H1 (cell line): ENCODE results near the gene EFHC1. TPM values are rescaled to one million over a fixed set of nuclear protein-coding genes. Genes with fewer than 3 reads are reported as not detected.
A peak's percentile ranks its signal among the peaks of the same experiment; 100 is the strongest.

ENCODE experiments used
- CTCF ChIA-PET: fragments of 300-600 bp; sonication (Branson Sonifier 250); formaldehyde crosslinking; loops from one replicate; lab custom pipeline; 2021; ENCODE audit not compliant: partially characterized antibody; lab: Charles Lee
- POLR2A ChIA-PET: fragments of 300-600 bp; sonication (Branson Sonifier 250); formaldehyde crosslinking; loops from one replicate; lab custom pipeline; 2021; ENCODE audit warnings: inconsistent platforms; ENCODE audit not compliant: partially characterized antibody; lab: Charles Lee
- DNase-seq, 2 experiments: peaks; one replicate each; pipeline versions ENCODE4 v3.0.0 to v3.0.0-alpha.2; 2010 to 2022; ENCODE audit warnings: low spot score in 2 of 2, low read depth in 1 of 2, mixed read lengths in 1 of 2
- FAIRE-seq: peaks from 2 replicates; lab custom pipeline; 2011; peaks lifted over from hg19 to GRCh38; lab: Jason Lieb, UNC
- H2AFZ ChIP-seq: 2 replicates; pipeline ENCODE4 v1.8.1; 2012; ENCODE audit warnings: low read length, inconsistent platforms
- H2AK5ac ChIP-seq: 2 replicates; pipeline ENCODE4 v1.6.1; 2013; ENCODE audit warnings: low read depth, low read length
- H2BK120ac ChIP-seq: replicated peaks from 2 replicates; pipeline ENCODE3; 2013; ENCODE audit warnings: low read depth, low read length, inconsistent platforms
- H2BK12ac ChIP-seq: 2 replicates; pipeline ENCODE4 v1.6.1; 2013; ENCODE audit warnings: low read depth, low read length
- H2BK15ac ChIP-seq: 2 replicates; pipeline ENCODE4 v1.6.1; 2013; ENCODE audit warnings: low read length
- H2BK20ac ChIP-seq: 2 replicates; pipeline ENCODE4 v1.6.1; 2013; ENCODE audit warnings: low read length
- H2BK5ac ChIP-seq: 2 replicates; pipeline ENCODE4 v1.6.1; 2013; ENCODE audit warnings: low read depth, low read length
- H3K14ac ChIP-seq: 2 replicates; pipeline ENCODE4 v1.6.1; 2013; ENCODE audit warnings: inconsistent platforms; ENCODE audit not compliant: insufficient read length
- H3K18ac ChIP-seq: 2 replicates; pipeline ENCODE4 v1.6.1; 2013; ENCODE audit warnings: low read length; ENCODE audit errors: extremely low read depth
- H3K23ac ChIP-seq: 2 replicates; pipeline ENCODE4 v1.6.1; 2013; ENCODE audit warnings: inconsistent platforms; ENCODE audit not compliant: insufficient read length
- H3K23me2 ChIP-seq: 2 replicates; pipeline ENCODE4 v1.6.1; 2013; ENCODE audit warnings: low read depth, low read length
- H3K27ac ChIP-seq: 2 replicates; pipeline ENCODE4 v1.6.1; 2011; ENCODE audit warnings: low read depth, low read length, inconsistent platforms
- H3K27me3 ChIP-seq, 4 experiments: replicated peaks in 1 of 4; 1 replicate in 1 of 4; 2 replicates in 3 of 4; pipeline versions ENCODE4 v1.6.1 to v1.8.1; 2011 to 2013; ENCODE audit warnings: low read length in 3 of 4, mild to moderate bottlenecking in 3 of 4, inconsistent platforms in 2 of 4, mixed read lengths in 2 of 4, moderate library complexity in 1 of 4; ENCODE audit not compliant: control insufficient read depth in 3 of 4, insufficient read depth in 3 of 4; ENCODE audit errors: extremely low read depth in 1 of 4
- H3K36me3 ChIP-seq, 4 experiments: 2 replicates each; pipeline versions ENCODE4 v1.6.1 to v1.8.1; 2011 to 2013; ENCODE audit warnings: mild to moderate bottlenecking in 4 of 4, low read length in 3 of 4, moderate library complexity in 2 of 4, control low read depth in 1 of 4, inconsistent platforms in 1 of 4; ENCODE audit not compliant: insufficient read depth in 4 of 4, control insufficient read depth in 2 of 4
- H3K4ac ChIP-seq: replicated peaks from 2 replicates; pipeline ENCODE3; 2013; ENCODE audit warnings: low read length, low read depth, mixed read lengths, inconsistent platforms; ENCODE audit not compliant: insufficient read length
- H3K4me1 ChIP-seq, 4 experiments: replicated peaks in 1 of 4; 1 replicate in 1 of 4; 2 replicates in 3 of 4; pipeline versions ENCODE4 v1.6.1 to v1.8.1; 2011 to 2013; ENCODE audit warnings: low read length in 3 of 4, inconsistent platforms in 2 of 4, mixed read lengths in 1 of 4; ENCODE audit not compliant: insufficient read depth in 4 of 4, control insufficient read depth in 3 of 4
- H3K4me2 ChIP-seq, 2 experiments: 2 replicates each; pipeline versions ENCODE4 v1.6.1 to v1.8.1; 2011 to 2013; ENCODE audit warnings: low read depth in 2 of 2, low read length in 2 of 2, control low read depth in 1 of 2, inconsistent platforms in 1 of 2, mild to moderate bottlenecking in 1 of 2; ENCODE audit not compliant: insufficient read depth in 1 of 2
- H3K4me3 ChIP-seq, 4 experiments: fragments of 200-600, 300-600 bp in 1 of 4; sonication (generic), shearing (Covaris generic), sonication (Bioruptor Twin) in 1 of 4; 2 replicates each; pipeline versions ENCODE4 v1.5.1 to v1.8.1; 2011 to 2016; ENCODE audit warnings: low read length in 4 of 4, low read depth in 3 of 4, control low read depth in 2 of 4, inconsistent platforms in 2 of 4, mild to moderate bottlenecking in 2 of 4, mixed read lengths in 1 of 4, moderate library complexity in 1 of 4; ENCODE audit not compliant: insufficient read depth in 2 of 4; ENCODE audit errors: extremely low read depth in 1 of 4
- H3K56ac ChIP-seq: replicated peaks from 2 replicates; pipeline ENCODE3; 2013; ENCODE audit warnings: low read depth, mild to moderate bottlenecking, mixed read lengths, low read length, inconsistent platforms; ENCODE audit not compliant: insufficient read length
- H3K79me1 ChIP-seq: 2 replicates; pipeline ENCODE4 v1.6.1; 2013; ENCODE audit warnings: low read depth, low read length, control low read depth
- H3K79me2 ChIP-seq, 2 experiments: 2 replicates each; pipeline versions ENCODE4 v1.6.1 to v1.8.1; 2012 to 2013; ENCODE audit warnings: low read length in 2 of 2, mild to moderate bottlenecking in 2 of 2, inconsistent platforms in 1 of 2; ENCODE audit not compliant: insufficient read depth in 2 of 2, control insufficient read depth in 1 of 2
- H3K9ac ChIP-seq, 4 experiments: replicated peaks in 1 of 4; 1 replicate in 1 of 4; 2 replicates in 3 of 4; pipeline versions ENCODE4 v1.6.1 to v1.8.1; 2011 to 2013; ENCODE audit warnings: low read depth in 3 of 4, low read length in 3 of 4, control low read depth in 2 of 4, mild to moderate bottlenecking in 2 of 4, moderate library complexity in 2 of 4, inconsistent platforms in 1 of 4; ENCODE audit errors: extremely low read depth in 1 of 4
- H3K9me3 ChIP-seq, 2 experiments: 2 replicates each; pipeline versions ENCODE4 v1.6.1 to v1.8.1; 2012 to 2013; ENCODE audit warnings: mild to moderate bottlenecking in 2 of 2, moderate library complexity in 2 of 2, control low read depth in 1 of 2, inconsistent platforms in 1 of 2, low read depth in 1 of 2, low read length in 1 of 2, mixed read lengths in 1 of 2; ENCODE audit not compliant: insufficient read depth in 2 of 2
- H4K20me1 ChIP-seq, 2 experiments: replicated peaks in 1 of 2; 2 replicates each; pipeline versions ENCODE3 to v1.8.1; 2011 to 2013; ENCODE audit warnings: inconsistent platforms in 2 of 2, low read length in 2 of 2, mild to moderate bottlenecking in 1 of 2; ENCODE audit not compliant: insufficient read depth in 2 of 2, control insufficient read depth in 1 of 2
- H4K5ac ChIP-seq: 2 replicates; pipeline ENCODE4 v1.6.1; 2013; ENCODE audit warnings: low read length, low read depth, mixed read lengths, inconsistent platforms; ENCODE audit not compliant: insufficient read length
- H4K8ac ChIP-seq: 2 replicates; pipeline ENCODE4 v1.8.0; 2013; ENCODE audit warnings: mild to moderate bottlenecking, moderate library complexity, low read length, inconsistent platforms; ENCODE audit not compliant: insufficient read depth; ENCODE audit errors: extremely low read depth
- H4K91ac ChIP-seq: replicated peaks from 2 replicates; pipeline ENCODE3; 2013; ENCODE audit warnings: low read length, mixed read lengths, inconsistent platforms; ENCODE audit not compliant: insufficient read length
- ATF2 ChIP-seq: IDR thresholded peaks from 2 replicates; pipeline ENCODE4 v1.6.1; 2012; ENCODE audit warnings: low read length, inconsistent platforms
- CBX8 ChIP-seq: fragments of 300-800, 300-1000 bp; sonication (generic); IDR thresholded peaks from 2 replicates; pipeline ENCODE4 v1.7.1; 2016; ENCODE audit warnings: low read depth, low read length, borderline replicate concordance
- EZH2 ChIP-seq: fragments of 200-600 bp; sonication (generic); IDR thresholded peaks from 2 replicates; pipeline ENCODE4 v1.7.1; 2012; ENCODE audit warnings: low read depth, mild to moderate bottlenecking, moderate library complexity, low read length, inconsistent platforms; ENCODE audit not compliant: severe bottlenecking
- POLR2AphosphoS5 ChIP-seq: IDR thresholded peaks from 2 replicates; pipeline ENCODE4 v1.6.1; 2011; ENCODE audit warnings: low read depth, low read length
- RBBP5 ChIP-seq: IDR thresholded peaks from 2 replicates; pipeline ENCODE4 v1.7.1; 2012; ENCODE audit warnings: low read depth, mild to moderate bottlenecking, inconsistent platforms, low read length, moderate library complexity, borderline replicate concordance
- WGBS, 2 experiments: shearing (Covaris generic) in 1 of 2; methylation state at CpG; one replicate each; pipeline versions ENCODE4 v1.1.6 to v1.1.7; 2013 to 2015; ENCODE audit warnings: low lambda C conversion rate in 2 of 2, mixed read lengths in 2 of 2, inconsistent platforms in 1 of 2, low coverage in 1 of 2, missing lambda C conversion rate in 1 of 2; ENCODE audit not compliant: insufficient replicate concordance in 2 of 2, insufficient coverage in 1 of 2, insufficient read length in 1 of 2; ENCODE audit errors: extremely low coverage in 1 of 2, missing lambda C conversion rate in 1 of 2; 5-methylcytosine and 5-hydroxymethylcytosine counted together
- polyA plus RNA-seq, 7 experiments: library from polyadenylated mRNA; depleted of rRNA in 3 of 7; stranded (reverse) in 5 of 7; unstranded in 2 of 7; fragments of >200 nt in 5 of 7; fragments of 200-250 nt in 2 of 7; gene quantifications; 1 replicate in 5 of 7; 2 replicates in 1 of 7; 4 replicates in 1 of 7; pipeline versions ENCODE4 v1.2.1 to v1.2.3, GENCODE V29; 2011 to 2013; ENCODE audit warnings: missing spikeins in 2 of 7, mixed read lengths in 2 of 7
- total RNA-seq: library from RNA; stranded (reverse); fragmentation: NEBNext Ultra II Directional; extraction: Animal tissue kit (Norgen Biotek cat#: 25700); gene quantifications from 2 replicates; pipeline ENCODE4 v1.2.1, GENCODE V29; 2021

EFHC1 gene
- total and polyA plus RNA-seq, 2 of the 8 experiments (the other 6 are each of a cell fraction or from before 2014, with no cell fraction given), result 10.5 to 16.4 TPM

GRCh38 chr6:52500238-52501129 is 80.3 kb downstream of the EFHC1 start:
- no peak for DNase-seq
- Histone ChIP-seq H2BK120ac (no peak overlapping the region), H3K36me3 (peaks cover 0 to 5% (median 0%) of the 10 kb centered on the region in 4 experiments; a peak in 1 of 8 replicates), H3K23ac (no peak overlapping the region), H2BK12ac (no peak overlapping the region; the same call in 1 of the 2 replicates), H2BK20ac (no peak overlapping the region), H3K27ac (no peak overlapping the region), H4K8ac (no peak overlapping the region), H2BK15ac (no peak overlapping the region), H3K9me3 (no peaks in the 10 kb centered on the region), H3K4ac (no peak overlapping the region), H3K23me2 (no peaks in the 10 kb centered on the region), H3K27me3 (no peaks in the 10 kb centered on the region), H4K20me1 (no peaks in the 10 kb centered on the region), H3K4me3 (no peak overlapping the region), H3K4me1 (peaks cover 0 to 7% (median 3%) of the 10 kb centered on the region in 4 experiments; a peak in 4 of 7 replicates), H3K79me1 (no peaks in the 10 kb centered on the region), H2AFZ (no peak overlapping the region), H4K5ac (no peak overlapping the region), H3K14ac (no peak overlapping the region), H2AK5ac (no peak overlapping the region), H3K18ac (no peak overlapping the region), H2BK5ac (no peak overlapping the region), H3K9ac (no peak overlapping the region), H3K56ac (no peak overlapping the region), H3K79me2 (no peaks in the 10 kb centered on the region), H3K4me2 (no peak overlapping the region), H4K91ac (no peak overlapping the region)
- CTCF ChIA-PET, result interaction anchor here (0.6 to 3.0 kb wide), 5 partner anchors 81 to 163 kb away, joined by 3 to 10 read pairs (median 7); no protein-coding TSS in a partner anchor
- TF ChIP-seq POLR2AphosphoS5 (peak; percentile 13; the same call in 1 of the 2 replicates), CBX8 (no peak), RBBP5 (no peak), EZH2 (no peak), ATF2 (no peak)
- 94% methylated on average over 8 of the region's 9 CpGs; no CpG with 5 or more reads in 1 of the 2 experiments for WGBS, 2 experiments
- POLR2A ChIA-PET, result interaction anchor here (1.2 kb wide), 1 partner anchor 76 kb away, joined by 5 read pairs; the partner anchor contains the start of gene TRAM2
- FAIRE-seq, result no peak
